H1 (cell line): ENCODE results near the gene CHST3.

ENCODE experiments used
- CTCF ChIP-seq, 3 experiments: IDR thresholded peaks; 1 replicate in 2 of 3; 2 replicates in 1 of 3; pipeline versions ENCODE4 v1.5.1 to v1.6.1; 2011; ENCODE audit warnings: low read length in 3 of 3, mild to moderate bottlenecking in 3 of 3, inconsistent platforms in 2 of 3, low read depth in 1 of 3, moderate library complexity in 1 of 3; ENCODE audit not compliant: insufficient read depth in 1 of 3; ENCODE audit errors: control extremely low read depth in 1 of 3
- JUN ChIP-seq: IDR thresholded peaks from 2 replicates; pipeline ENCODE4 v1.6.1; 2011; ENCODE audit warnings: low read depth, mild to moderate bottlenecking, improper control_type of control experiment, low read length

GRCh38 chr10:72037811-72038210 is 73.6 kb downstream of the CHST3 start:
- TF ChIP-seq JUN (no peak), CTCF (IDR thresholded peaks at IDR 0.05; ENCODE audit: control extremely low read depth in 1 of 3, insufficient read depth in 1 of 3, low read depth in 1 of 3, low read length in 3 of 3) (no peak)
